Osteocyte (in vitro differentiated cells): ENCODE results near the gene SPDYE4. TPM values are rescaled to one million over a fixed set of nuclear protein-coding genes. Genes with fewer than 3 reads are reported as not detected.

Experiments used
- DNase-seq: peaks from one replicate; pipeline ENCODE4 v3.0.0; 2021; ENCODE audit warnings: mixed read lengths; ENCODE audit not compliant: unreplicated experiment; ENCODE audit errors: extremely low spot score
- H3K27ac Mint-ChIP-seq: one replicate; pipeline ENCODE4 v1.8.0; 2021; ENCODE audit warnings: mild to moderate bottlenecking, mixed read lengths; ENCODE audit not compliant: unreplicated experiment
- H3K27me3 Mint-ChIP-seq: one replicate; pipeline ENCODE4 v1.8.0; 2021; ENCODE audit warnings: mixed read lengths; ENCODE audit not compliant: unreplicated experiment
- H3K36me3 Mint-ChIP-seq: one replicate; pipeline ENCODE4 v1.8.0; 2021; ENCODE audit warnings: mixed read lengths; ENCODE audit not compliant: unreplicated experiment
- H3K4me1 Mint-ChIP-seq: one replicate; pipeline ENCODE4 v1.8.0; 2021; ENCODE audit warnings: mixed read lengths; ENCODE audit not compliant: unreplicated experiment
- H3K4me3 Mint-ChIP-seq: one replicate; pipeline ENCODE4 v1.8.0; 2021; ENCODE audit warnings: mild to moderate bottlenecking, moderate library complexity, mixed read lengths; ENCODE audit not compliant: unreplicated experiment
- H3K9me3 Mint-ChIP-seq: one replicate; pipeline ENCODE4 v1.8.0; 2021; ENCODE audit warnings: mixed read lengths; ENCODE audit not compliant: unreplicated experiment
- CTCF ChIP-seq: fragments of 200-600 bp; sonication (generic); IDR thresholded peaks from 2 replicates; pipeline ENCODE4 v1.5.0; 2021; ENCODE audit warnings: antibody characterized with exemption, mild to moderate bottlenecking, moderate library complexity
- total RNA-seq: library from RNA; stranded (reverse); gene quantifications from 2 replicates; pipeline ENCODE4 v1.2.1, GENCODE V29; 2021

Gene SPDYE4
- total RNA-seq, 1 donor from 2014 or later, result not detected

- peaks cover 8% of the 10 kb centered on the region for H3K4me1 Mint-ChIP-seq
- H3K27me3 Mint-ChIP-seq, result peaks cover 23% of the 10 kb centered on the region
- H3K4me3 Mint-ChIP-seq, result peak overlapping the region; percentile 77
- H3K9me3 Mint-ChIP-seq, result no peaks in the 10 kb centered on the region
- peak; percentile 100 for TF ChIP-seq CTCF
- no peak overlapping the region for H3K27ac Mint-ChIP-seq
- DNase-seq, result no peak
- H3K36me3 Mint-ChIP-seq, result no peaks in the 10 kb centered on the region
Measured at GRCh38 chr17:8745586-8746500, 12.5 kb downstream of the SPDYE4 start.

- peak overlapping the region; percentile 10 for H3K4me3 Mint-ChIP-seq
- H3K9me3 Mint-ChIP-seq, result no peaks in the 10 kb centered on the region
- no peak for DNase-seq
- no peak for TF ChIP-seq CTCF
- H3K4me1 Mint-ChIP-seq, result peaks cover 8% of the 10 kb centered on the region
- H3K27ac Mint-ChIP-seq, result no peak overlapping the region
- peaks cover 19% of the 10 kb centered on the region for H3K27me3 Mint-ChIP-seq
- no peaks in the 10 kb centered on the region for H3K36me3 Mint-ChIP-seq
Measured at GRCh38 chr17:8744086-8744785, 14.1 kb downstream of the SPDYE4 start.

GRCh38 chr17:8742819-8743218, 15.5 kb downstream of the SPDYE4 start:
- H3K27ac Mint-ChIP-seq, result no peak overlapping the region
- H3K27me3 Mint-ChIP-seq, result peaks cover 23% of the 10 kb centered on the region
- DNase-seq, result no peak
- TF ChIP-seq CTCF, result no peak
- no peak overlapping the region for H3K4me3 Mint-ChIP-seq
- no peaks in the 10 kb centered on the region for H3K36me3 Mint-ChIP-seq
- peaks cover 12% of the 10 kb centered on the region for H3K4me1 Mint-ChIP-seq
- no peaks in the 10 kb centered on the region for H3K9me3 Mint-ChIP-seq

GRCh38 chr17:8742274-8742673, 16.1 kb downstream of the SPDYE4 start:
- TF ChIP-seq CTCF, result no peak
- DNase-seq, result no peak
- H3K27me3 Mint-ChIP-seq, result peaks cover 23% of the 10 kb centered on the region
- peaks cover 12% of the 10 kb centered on the region for H3K4me1 Mint-ChIP-seq
- H3K27ac Mint-ChIP-seq, result no peak overlapping the region
- no peaks in the 10 kb centered on the region for H3K36me3 Mint-ChIP-seq
- no peaks in the 10 kb centered on the region for H3K9me3 Mint-ChIP-seq
- no peak overlapping the region for H3K4me3 Mint-ChIP-seq

- peaks cover 24% of the 10 kb centered on the region for H3K27me3 Mint-ChIP-seq
- H3K4me3 Mint-ChIP-seq, result no peak overlapping the region
- no peaks in the 10 kb centered on the region for H3K36me3 Mint-ChIP-seq
- peaks cover 12% of the 10 kb centered on the region for H3K4me1 Mint-ChIP-seq
- DNase-seq, result no peak
- H3K9me3 Mint-ChIP-seq, result no peaks in the 10 kb centered on the region
- no peak for TF ChIP-seq CTCF
- no peak overlapping the region for H3K27ac Mint-ChIP-seq
Measured at GRCh38 chr17:8741771-8742170, 16.6 kb downstream of the SPDYE4 start.
